ENCODE data around the gene LRRC4B. TPM values are rescaled to one million over a fixed set of nuclear protein-coding genes. Genes with fewer than 3 reads are reported as not detected.

The LRRC4B gene
- polyA plus RNA-seq, 1 donor (not counting 4 experiments of a cell fraction or from before 2014, with no cell fraction given), result not detected

DNA sequence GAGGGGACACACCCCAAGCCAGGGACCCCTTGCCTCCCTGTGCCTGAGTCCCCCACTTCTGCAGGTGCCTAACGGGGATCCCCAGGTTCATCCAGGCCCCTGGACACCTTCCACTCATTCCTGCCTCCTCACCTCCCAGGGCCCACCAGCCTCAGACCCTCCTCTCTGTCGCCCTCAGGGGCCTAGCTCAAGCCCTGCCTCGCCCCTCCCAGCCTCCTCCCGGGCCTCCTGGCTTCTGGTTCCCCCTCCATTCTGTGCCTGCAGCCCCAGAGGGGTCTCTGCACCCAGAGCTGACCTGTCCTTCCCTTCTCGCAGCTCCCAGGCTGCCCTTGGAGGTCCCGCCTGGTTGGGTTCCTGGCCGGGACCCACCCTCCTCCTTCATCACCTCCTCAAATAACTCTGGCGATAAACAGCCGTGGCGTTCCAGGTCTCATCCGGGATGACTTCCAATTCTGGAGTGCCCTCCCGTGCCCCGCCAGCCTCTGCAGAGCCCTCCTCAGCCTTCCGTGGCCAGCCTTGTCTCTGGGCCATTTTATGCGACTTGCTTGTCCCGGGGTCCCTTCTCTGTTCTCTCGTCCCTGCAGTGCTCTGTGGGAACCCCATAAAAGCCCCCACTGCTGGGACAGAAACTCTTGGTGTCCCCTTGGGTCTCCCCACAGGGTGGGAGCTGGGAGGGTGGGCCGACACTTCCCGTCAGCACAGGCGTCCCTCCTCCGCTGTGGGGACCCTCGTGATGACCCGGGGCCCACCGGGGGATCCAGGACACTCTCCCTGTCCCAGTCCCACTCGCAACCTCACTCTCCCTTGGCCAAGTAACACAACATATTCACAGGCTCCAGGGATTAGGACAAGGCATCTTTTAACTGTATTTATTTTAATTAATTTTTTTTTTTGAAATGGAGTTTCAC lies 66.4 kb downstream of the LRRC4B start:
- TF ChIP-seq EZH2 (IDR thresholded peaks at IDR 0.05; ENCODE audit: low read length), result no peak
- TF ChIP-seq CTCF (optimal IDR thresholded peaks at IDR 0.05 in 1 of 3, IDR thresholded peaks at IDR 0.05 in 1 of 3, conservative IDR thresholded peaks at IDR 0.05 in 1 of 3; ENCODE audit: extremely low read depth in 1 of 3, insufficient read depth in 2 of 3, low read length in 3 of 3), result no peak
- H3K4me3 ChIP-seq (ENCODE audit: control insufficient read depth in 2 of 3, extremely low read depth in 1 of 3, insufficient read depth in 2 of 3, low read depth in 1 of 3, low read length in 3 of 3), result no peak overlapping the region
- FAIRE-seq (no peak), DNase-seq (ENCODE audit: low read depth, low spot score) (no peak)
- no peaks in the 10 kb centered on the region for H4K20me1 ChIP-seq (ENCODE audit: control insufficient read depth, extremely low read depth, insufficient read depth, low read length)
- no peak overlapping the region for H3K4me2 ChIP-seq (ENCODE audit: control insufficient read depth, extremely low read depth, insufficient read depth, low read depth, low read length)
- peaks cover 0 to 1% of the 10 kb centered on the region in 2 experiments for H3K36me3 ChIP-seq (ENCODE audit: control insufficient read depth in 2 of 2, extremely low read depth in 1 of 2, insufficient read depth in 2 of 2, low read length in 2 of 2)
- H3K27ac ChIP-seq (ENCODE audit: control insufficient read depth, insufficient read depth, low read length), result no peak overlapping the region
- dilution Hi-C loops (cut with MboI; ENCODE audit: extremely low pct_ligation_motif_present, low sequenced_read_pairs), result no loop called here
- H3K4me1 ChIP-seq (ENCODE audit: control insufficient read depth, extremely low read depth, insufficient read depth, low read length), result no peaks in the 10 kb centered on the region
- H3K9me1 ChIP-seq (ENCODE audit: control insufficient read depth, extremely low read depth, insufficient read depth, low read length), result no peaks in the 10 kb centered on the region
- H2AFZ ChIP-seq (ENCODE audit: control insufficient read depth, low read length), result no peak overlapping the region
- peaks cover 5% of the 10 kb centered on the region for H3K27me3 ChIP-seq (ENCODE audit: control insufficient read depth, extremely low read depth, insufficient read depth, low read length)
- no peaks in the 10 kb centered on the region for H3K79me2 ChIP-seq (ENCODE audit: control insufficient read depth, insufficient read depth, low read length)
- no peak overlapping the region for H3K9ac ChIP-seq (ENCODE audit: control insufficient read depth, extremely low read depth, insufficient read depth, low read length)
- H3K9me3 ChIP-seq (ENCODE audit: control insufficient read depth, low read depth, low read length), result no peaks in the 10 kb centered on the region

DNA sequence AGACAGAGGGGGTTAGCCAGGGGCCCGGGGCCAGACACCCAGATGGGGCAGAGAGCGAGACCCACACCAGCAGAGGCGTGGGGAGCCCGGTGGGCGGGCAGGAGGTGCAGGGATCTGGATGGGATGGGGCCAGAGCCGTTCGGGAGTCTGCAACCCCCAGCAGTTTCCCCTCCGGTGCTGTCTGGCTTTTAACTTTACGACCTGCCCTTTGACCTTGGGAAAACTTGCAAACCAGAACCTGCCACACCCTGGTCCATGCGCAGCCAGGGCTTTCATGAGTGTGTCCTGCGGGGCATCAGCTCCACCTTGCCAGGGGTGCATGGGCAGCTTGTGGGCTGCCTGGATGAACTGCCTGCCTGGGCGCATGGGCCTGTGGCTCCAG lies 67.1 kb downstream of the LRRC4B start:
- Histone ChIP-seq H3K27ac (ENCODE audit: control insufficient read depth, insufficient read depth, low read length) (no peak overlapping the region), H3K36me3 (ENCODE audit: control insufficient read depth in 2 of 2, extremely low read depth in 1 of 2, insufficient read depth in 2 of 2, low read length in 2 of 2) (peaks cover 0 to 1% of the 10 kb centered on the region in 2 experiments), H3K4me3 (ENCODE audit: control insufficient read depth in 2 of 3, extremely low read depth in 1 of 3, insufficient read depth in 2 of 3, low read depth in 1 of 3, low read length in 3 of 3) (no peak overlapping the region), H3K27me3 (ENCODE audit: control insufficient read depth, extremely low read depth, insufficient read depth, low read length) (peaks cover 5% of the 10 kb centered on the region), H3K79me2 (ENCODE audit: control insufficient read depth, insufficient read depth, low read length) (no peaks in the 10 kb centered on the region), H3K9ac (ENCODE audit: control insufficient read depth, extremely low read depth, insufficient read depth, low read length) (no peak overlapping the region), H3K4me2 (ENCODE audit: control insufficient read depth, extremely low read depth, insufficient read depth, low read depth, low read length) (no peak overlapping the region), H2AFZ (ENCODE audit: control insufficient read depth, low read length) (no peak overlapping the region), H3K9me1 (ENCODE audit: control insufficient read depth, extremely low read depth, insufficient read depth, low read length) (no peaks in the 10 kb centered on the region), H3K4me1 (ENCODE audit: control insufficient read depth, extremely low read depth, insufficient read depth, low read length) (no peaks in the 10 kb centered on the region), H3K9me3 (ENCODE audit: control insufficient read depth, low read depth, low read length) (no peaks in the 10 kb centered on the region), H4K20me1 (ENCODE audit: control insufficient read depth, extremely low read depth, insufficient read depth, low read length) (no peaks in the 10 kb centered on the region)
- TF ChIP-seq EZH2 (IDR thresholded peaks at IDR 0.05; ENCODE audit: low read length), result no peak
- no peak for TF ChIP-seq CTCF (optimal IDR thresholded peaks at IDR 0.05 in 1 of 3, IDR thresholded peaks at IDR 0.05 in 1 of 3, conservative IDR thresholded peaks at IDR 0.05 in 1 of 3; ENCODE audit: extremely low read depth in 1 of 3, insufficient read depth in 2 of 3, low read length in 3 of 3)
- DNase-seq (ENCODE audit: low read depth, low spot score), result no peak
- no peak for FAIRE-seq
- dilution Hi-C loops (cut with MboI; ENCODE audit: extremely low pct_ligation_motif_present, low sequenced_read_pairs), result no loop called here
